ENCODE results near the gene GDNF. TPM values are rescaled to one million over a fixed set of nuclear protein-coding genes. Genes with fewer than 3 reads are reported as not detected.

Gene GDNF
- total and polyA plus RNA-seq, 2 donors (not counting 1 experiment from before 2014, with no cell fraction given), result not detected

DNA sequence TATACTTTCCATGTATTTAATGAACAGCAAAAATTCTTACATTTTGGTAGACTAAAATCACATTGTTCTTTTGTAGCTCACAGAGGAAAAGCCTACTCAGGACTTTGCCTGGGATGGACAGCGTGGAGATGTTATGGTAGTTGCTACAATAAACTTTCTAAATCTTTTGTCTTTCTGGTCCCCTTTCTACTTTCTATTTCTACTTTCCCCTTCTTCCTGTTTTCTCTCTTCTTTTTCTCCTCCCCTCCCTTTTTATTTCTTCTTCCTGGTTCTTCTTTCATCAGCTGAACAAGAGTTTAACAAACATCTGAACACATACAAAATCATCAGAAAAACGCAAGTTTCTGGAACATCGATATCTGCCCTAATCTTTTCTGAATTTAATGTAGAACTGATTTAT is 15.6 kb upstream of the GDNF start:
- CTCF ChIA-PET, result no interaction called here
- no CpG with 5 or more reads among the region's 3 CpGs for WGBS (ENCODE audit: insufficient coverage)
- DNase-seq, result no peak

DNA sequence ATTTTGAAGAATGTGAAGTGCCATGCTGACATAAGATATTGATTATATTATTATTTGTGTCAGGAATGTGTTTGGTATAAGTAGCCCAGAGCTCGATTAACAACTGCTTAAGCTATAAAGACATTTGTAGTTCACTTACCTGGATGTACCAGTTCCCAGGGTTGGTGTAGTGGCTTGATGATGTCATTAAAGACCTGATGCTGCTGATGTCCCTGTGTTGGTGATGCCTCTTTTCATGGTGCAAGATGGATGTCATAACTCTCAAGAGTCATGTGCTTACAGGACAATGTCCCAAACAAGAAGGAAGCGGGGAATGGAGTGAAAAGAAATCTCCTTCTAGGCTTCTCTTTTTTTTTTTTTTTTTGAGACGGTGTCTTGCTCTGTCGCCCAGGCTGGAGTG is 11.5 kb upstream of the GDNF start:
- ATAC-seq (ENCODE audit: low read depth) (no peak), DNase-seq (no peak)
- ChIA-PET CTCF (no interaction called here), POLR2A (no interaction called here)
- no peaks in the 10 kb centered on the region for H3K4me1 ChIP-seq (ENCODE audit: control insufficient read depth in 2 of 2, insufficient read depth in 2 of 2, low read length in 2 of 2)
- H3K36me3 ChIP-seq (replicated peaks in 1 of 2; ENCODE audit: control extremely low read depth in 1 of 2, control insufficient read depth in 1 of 2, extremely low read depth in 1 of 2, insufficient read depth in 2 of 2, low read length in 1 of 2), result no peaks in the 10 kb centered on the region
- H3K79me2 ChIP-seq (ENCODE audit: control insufficient read depth, insufficient read depth, low read length), result no peaks in the 10 kb centered on the region
- H3K27me3 Mint-ChIP-seq, result peaks cover 30% of the 10 kb centered on the region
- no peak overlapping the region for H3K9ac ChIP-seq (ENCODE audit: low read length)
- H3K27ac ChIP-seq (ENCODE audit: low read length in 2 of 2), result no peak overlapping the region
- no peak overlapping the region for H3K27ac Mint-ChIP-seq
- no peak for TF ChIP-seq EZH2 (IDR thresholded peaks at IDR 0.05; ENCODE audit: borderline replicate concordance, insufficient read depth, low read depth, low read length, poor library complexity, severe bottlenecking)
- TF ChIP-seq, protein P1, sequence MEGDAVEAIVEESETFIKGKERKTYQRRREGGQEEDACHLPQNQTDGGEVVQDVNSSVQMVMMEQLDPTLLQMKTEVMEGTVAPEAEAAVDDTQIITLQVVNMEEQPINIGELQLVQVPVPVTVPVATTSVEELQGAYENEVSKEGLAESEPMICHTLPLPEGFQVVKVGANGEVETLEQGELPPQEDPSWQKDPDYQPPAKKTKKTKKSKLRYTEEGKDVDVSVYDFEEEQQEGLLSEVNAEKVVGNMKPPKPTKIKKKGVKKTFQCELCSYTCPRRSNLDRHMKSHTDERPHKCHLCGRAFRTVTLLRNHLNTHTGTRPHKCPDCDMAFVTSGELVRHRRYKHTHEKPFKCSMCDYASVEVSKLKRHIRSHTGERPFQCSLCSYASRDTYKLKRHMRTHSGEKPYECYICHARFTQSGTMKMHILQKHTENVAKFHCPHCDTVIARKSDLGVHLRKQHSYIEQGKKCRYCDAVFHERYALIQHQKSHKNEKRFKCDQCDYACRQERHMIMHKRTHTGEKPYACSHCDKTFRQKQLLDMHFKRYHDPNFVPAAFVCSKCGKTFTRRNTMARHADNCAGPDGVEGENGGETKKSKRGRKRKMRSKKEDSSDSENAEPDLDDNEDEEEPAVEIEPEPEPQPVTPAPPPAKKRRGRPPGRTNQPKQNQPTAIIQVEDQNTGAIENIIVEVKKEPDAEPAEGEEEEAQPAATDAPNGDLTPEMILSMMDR (IDR thresholded peaks at IDR 0.05), result no peak
- peaks cover 4% of the 10 kb centered on the region for H3K9me3 Mint-ChIP-seq (ENCODE audit: insufficient read depth)
- no peaks in the 10 kb centered on the region for H3K4me1 Mint-ChIP-seq
- H4K20me1 ChIP-seq (ENCODE audit: control insufficient read depth, insufficient read depth, low read length, poor library complexity, severe bottlenecking), result no peaks in the 10 kb centered on the region
- peaks cover 0 to 6% (median 0%) of the 10 kb centered on the region in 3 donors for H3K9me3 ChIP-seq (ENCODE audit: control extremely low read depth in 1 of 3, control insufficient read depth in 2 of 3, insufficient read depth in 1 of 3, low read length in 2 of 3)
- H3K4me2 ChIP-seq (replicated peaks; ENCODE audit: low read depth, low read length, poor library complexity, severe bottlenecking), result no peak overlapping the region
- no peak overlapping the region for H3K4me3 ChIP-seq (ENCODE audit: control extremely low read depth in 1 of 5, extremely low read depth in 1 of 5, insufficient read depth in 1 of 5, low read depth in 2 of 5, low read length in 4 of 5)
- 88% methylated on average over 1 of the region's 4 CpGs for WGBS (ENCODE audit: insufficient coverage)
- H3K4me3 Mint-ChIP-seq, result no peak overlapping the region
- intact Hi-C loops (cut with micrococcal nuclease), result no loop called here
- H2AFZ ChIP-seq (ENCODE audit: insufficient read depth, low read depth, low read length, poor library complexity, severe bottlenecking), result no peak overlapping the region
- H3K27me3 ChIP-seq (replicated peaks in 1 of 4; ENCODE audit: control extremely low read depth in 1 of 4, control insufficient read depth in 3 of 4, insufficient read depth in 4 of 4, low read length in 3 of 4), result no peaks in the 10 kb centered on the region

More for the DNA sequence above, 15.6 kb upstream of the GDNF start:
- H3K27me3 Mint-ChIP-seq, result peaks cover 10% of the 10 kb centered on the region
- Histone ChIP-seq H3K36me3 (replicated peaks in 1 of 2; ENCODE audit: control extremely low read depth in 1 of 2, control insufficient read depth in 1 of 2, extremely low read depth in 1 of 2, insufficient read depth in 2 of 2, low read length in 1 of 2) (no peaks in the 10 kb centered on the region), H3K4me2 (replicated peaks; ENCODE audit: low read depth, low read length, poor library complexity, severe bottlenecking) (no peak overlapping the region), H3K9ac (ENCODE audit: low read length) (no peak overlapping the region), H2AFZ (ENCODE audit: insufficient read depth, low read depth, low read length, poor library complexity, severe bottlenecking) (no peak overlapping the region), H3K9me3 (ENCODE audit: control extremely low read depth in 1 of 3, control insufficient read depth in 2 of 3, insufficient read depth in 1 of 3, low read length in 2 of 3) (peaks cover 0 to 6% (median 0%) of the 10 kb centered on the region in 3 donors), H3K79me2 (ENCODE audit: control insufficient read depth, insufficient read depth, low read length) (no peaks in the 10 kb centered on the region), H3K27me3 (replicated peaks in 1 of 4; ENCODE audit: control extremely low read depth in 1 of 4, control insufficient read depth in 3 of 4, insufficient read depth in 4 of 4, low read length in 3 of 4) (no peaks in the 10 kb centered on the region), H3K4me3 (ENCODE audit: control extremely low read depth in 1 of 5, extremely low read depth in 1 of 5, insufficient read depth in 1 of 5, low read depth in 2 of 5, low read length in 4 of 5) (no peak overlapping the region), H4K20me1 (ENCODE audit: control insufficient read depth, insufficient read depth, low read length, poor library complexity, severe bottlenecking) (no peaks in the 10 kb centered on the region), H3K27ac (ENCODE audit: low read length in 2 of 2) (no peak overlapping the region), H3K4me1 (ENCODE audit: control insufficient read depth in 2 of 2, insufficient read depth in 2 of 2, low read length in 2 of 2) (peaks cover 0 to 6% of the 10 kb centered on the region in 2 donors)
- H3K9me3 Mint-ChIP-seq (ENCODE audit: insufficient read depth), result peaks cover 4% of the 10 kb centered on the region
- H3K4me1 Mint-ChIP-seq, result peaks cover 7% of the 10 kb centered on the region
- intact Hi-C loops (cut with micrococcal nuclease), result no loop called here
- TF ChIP-seq EZH2 (IDR thresholded peaks at IDR 0.05; ENCODE audit: borderline replicate concordance, insufficient read depth, low read depth, low read length, poor library complexity, severe bottlenecking), result no peak
- TF ChIP-seq, protein P1 (IDR thresholded peaks at IDR 0.05), result no peak
- no peak overlapping the region for H3K27ac Mint-ChIP-seq
- POLR2A ChIA-PET, result no interaction called here
- ATAC-seq (ENCODE audit: low read depth), result no peak
- H3K4me3 Mint-ChIP-seq, result no peak overlapping the region
